ENCODE data around the gene CDKN2B-AS1. TPM values are rescaled to one million over a fixed set of nuclear protein-coding genes. Genes with fewer than 3 reads are reported as not detected.

CDKN2B-AS1 gene
- total RNA-seq, 1 donor from 2014 or later = 0.52 TPM

DNA sequence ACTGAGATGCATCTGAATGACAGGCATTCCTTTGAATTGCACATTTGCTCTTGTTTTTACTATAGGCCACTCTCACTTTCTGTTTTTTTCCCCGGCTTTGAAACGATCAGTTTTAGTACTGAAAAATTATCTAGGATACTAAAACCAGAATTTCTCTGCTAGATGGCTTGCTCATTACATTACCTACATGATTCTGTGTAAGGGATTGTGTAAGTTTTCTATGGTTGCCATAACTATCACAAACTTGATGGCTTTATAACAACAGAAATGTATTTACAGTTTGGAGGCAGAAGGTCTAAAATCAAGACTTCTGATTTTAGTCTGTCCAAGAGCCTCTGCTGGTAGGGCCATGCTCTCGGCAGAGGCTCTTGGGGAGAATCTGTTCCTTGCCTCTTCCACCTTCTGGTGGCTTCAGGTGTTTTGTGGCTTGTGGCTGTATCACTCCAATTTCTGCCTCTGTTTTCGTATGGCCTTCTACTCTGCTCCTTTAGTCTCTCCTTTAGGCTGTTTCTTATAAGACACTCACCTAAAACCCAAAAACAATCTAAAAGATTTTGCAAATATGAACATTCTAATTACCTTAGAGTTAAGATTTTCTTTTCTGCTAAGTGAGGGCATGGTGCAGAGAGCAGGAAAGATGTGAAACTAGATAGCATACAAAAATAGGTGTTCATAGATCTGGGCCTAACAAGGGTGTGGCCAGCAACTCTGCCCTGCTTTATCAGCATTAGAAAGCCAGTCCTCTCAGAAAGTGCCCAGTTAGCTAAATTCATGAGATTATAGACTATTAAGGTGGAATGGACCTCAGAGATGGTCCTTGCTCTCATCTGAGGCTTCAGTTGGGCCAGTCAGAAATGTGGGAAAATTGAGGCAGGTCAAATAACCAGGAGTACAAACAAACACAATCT lies 107.8 kb downstream of the CDKN2B-AS1 start:
- H3K9ac ChIP-seq (ENCODE audit: low read depth in 1 of 3, low read length in 3 of 3) = no peak overlapping the region
- H3K4me3 ChIP-seq (ENCODE audit: low read length in 3 of 3) = no peak overlapping the region
- peaks cover 5 to 18% (median 15%) of the 10 kb centered on the region in 3 donors for H3K4me1 ChIP-seq (ENCODE audit: control insufficient read depth in 3 of 3, insufficient read depth in 3 of 3, low read length in 3 of 3)
- peak overlapping the region; percentile 80 for H3K27ac ChIP-seq (ENCODE audit: low read depth, low read length)
- no peaks in the 10 kb centered on the region for H3K36me3 ChIP-seq (ENCODE audit: control insufficient read depth in 3 of 3, insufficient read depth in 3 of 3, low read length in 3 of 3)
- H3K9me3 ChIP-seq (ENCODE audit: control insufficient read depth in 3 of 3, low read length in 3 of 3) = no peaks in the 10 kb centered on the region
- no peaks in the 10 kb centered on the region for H3K27me3 ChIP-seq (ENCODE audit: control insufficient read depth in 3 of 3, insufficient read depth in 3 of 3, low read length in 3 of 3)

GRCh38 chr9:22103685-22104575 lies 109.3 kb downstream of the CDKN2B-AS1 start:
- Histone ChIP-seq H3K36me3 (ENCODE audit: control insufficient read depth in 3 of 3, insufficient read depth in 3 of 3, low read length in 3 of 3) (no peaks in the 10 kb centered on the region), H3K4me1 (ENCODE audit: control insufficient read depth in 3 of 3, insufficient read depth in 3 of 3, low read length in 3 of 3) (peaks cover 5 to 18% (median 10%) of the 10 kb centered on the region in 3 donors), H3K9me3 (ENCODE audit: control insufficient read depth in 3 of 3, low read length in 3 of 3) (no peaks in the 10 kb centered on the region), H3K27ac (ENCODE audit: low read depth, low read length) (peak overlapping the region; percentile 80), H3K9ac (ENCODE audit: low read depth in 1 of 3, low read length in 3 of 3) (no peak overlapping the region), H3K4me3 (ENCODE audit: low read length in 3 of 3) (no peak overlapping the region), H3K27me3 (ENCODE audit: control insufficient read depth in 3 of 3, insufficient read depth in 3 of 3, low read length in 3 of 3) (no peaks in the 10 kb centered on the region)

DNA sequence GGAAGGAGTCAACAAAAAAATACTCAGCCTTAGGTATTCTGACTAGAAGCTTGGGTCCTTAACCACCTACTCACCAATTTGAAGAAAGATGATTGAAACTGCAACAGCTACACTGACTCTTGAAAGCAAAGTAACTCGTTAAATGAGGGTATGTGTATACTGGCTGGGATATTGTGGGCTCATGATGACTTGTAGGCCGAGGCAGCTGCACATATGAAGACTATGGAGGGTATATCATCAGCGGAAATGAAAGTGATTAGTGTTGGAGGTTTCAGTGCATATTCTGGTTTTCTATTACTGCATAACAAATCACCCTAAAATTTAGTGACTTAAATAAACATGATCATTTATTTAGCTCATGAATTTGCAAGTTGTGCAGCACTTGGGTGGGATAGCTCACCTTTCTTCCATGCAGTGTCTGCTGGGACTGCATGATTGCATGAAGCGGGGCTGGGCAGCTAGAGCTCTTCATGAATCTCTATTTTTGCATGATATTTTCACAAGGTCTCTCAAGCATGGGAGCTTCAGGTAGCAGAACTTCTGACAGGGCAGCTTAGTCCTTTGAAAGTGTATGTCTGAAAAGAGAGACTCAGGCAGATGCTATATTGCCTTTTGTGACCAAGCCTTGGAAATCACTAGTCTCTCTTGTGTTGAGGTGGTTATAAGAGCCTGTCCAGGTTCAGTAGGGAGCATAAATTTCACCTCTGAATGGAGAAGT lies 110.6 kb downstream of the CDKN2B-AS1 start:
- H3K9me3 ChIP-seq (ENCODE audit: control insufficient read depth in 3 of 3, low read length in 3 of 3) = no peaks in the 10 kb centered on the region
- H3K4me3 ChIP-seq (ENCODE audit: low read length in 3 of 3) = no peak overlapping the region
- no peaks in the 10 kb centered on the region for H3K27me3 ChIP-seq (ENCODE audit: control insufficient read depth in 3 of 3, insufficient read depth in 3 of 3, low read length in 3 of 3)
- peaks cover 5 to 18% (median 9%) of the 10 kb centered on the region in 3 donors for H3K4me1 ChIP-seq (ENCODE audit: control insufficient read depth in 3 of 3, insufficient read depth in 3 of 3, low read length in 3 of 3)
- no peak overlapping the region for H3K27ac ChIP-seq (ENCODE audit: low read depth, low read length)
- H3K36me3 ChIP-seq (ENCODE audit: control insufficient read depth in 3 of 3, insufficient read depth in 3 of 3, low read length in 3 of 3) = no peaks in the 10 kb centered on the region
- H3K9ac ChIP-seq (ENCODE audit: low read depth in 1 of 3, low read length in 3 of 3) = no peak overlapping the region

GRCh38 chr9:22107202-22108045 lies 112.8 kb downstream of the CDKN2B-AS1 start:
- Histone ChIP-seq H3K4me1 (ENCODE audit: control insufficient read depth in 3 of 3, insufficient read depth in 3 of 3, low read length in 3 of 3) (peaks cover 5 to 16% (median 8%) of the 10 kb centered on the region in 3 donors), H3K27me3 (ENCODE audit: control insufficient read depth in 3 of 3, insufficient read depth in 3 of 3, low read length in 3 of 3) (no peaks in the 10 kb centered on the region), H3K9ac (ENCODE audit: low read depth in 1 of 3, low read length in 3 of 3) (no peak overlapping the region), H3K27ac (ENCODE audit: low read depth, low read length) (no peak overlapping the region), H3K9me3 (ENCODE audit: control insufficient read depth in 3 of 3, low read length in 3 of 3) (no peaks in the 10 kb centered on the region), H3K4me3 (ENCODE audit: low read length in 3 of 3) (no peak overlapping the region), H3K36me3 (ENCODE audit: control insufficient read depth in 3 of 3, insufficient read depth in 3 of 3, low read length in 3 of 3) (no peaks in the 10 kb centered on the region)

- Histone ChIP-seq H3K4me1 (ENCODE audit: control insufficient read depth in 3 of 3, insufficient read depth in 3 of 3, low read length in 3 of 3) (peaks cover 4 to 5% (median 5%) of the 10 kb centered on the region in 3 donors), H3K27ac (ENCODE audit: low read depth, low read length) (no peak overlapping the region), H3K27me3 (ENCODE audit: control insufficient read depth in 3 of 3, insufficient read depth in 3 of 3, low read length in 3 of 3) (no peaks in the 10 kb centered on the region), H3K36me3 (ENCODE audit: control insufficient read depth in 3 of 3, insufficient read depth in 3 of 3, low read length in 3 of 3) (no peaks in the 10 kb centered on the region), H3K9ac (ENCODE audit: low read depth in 1 of 3, low read length in 3 of 3) (no peak overlapping the region), H3K9me3 (ENCODE audit: control insufficient read depth in 3 of 3, low read length in 3 of 3) (no peaks in the 10 kb centered on the region), H3K4me3 (ENCODE audit: low read length in 3 of 3) (no peak overlapping the region)
Observed at GRCh38 chr9:22108581-22109370, 114.2 kb downstream of the CDKN2B-AS1 start.

- H3K27me3 ChIP-seq (ENCODE audit: control insufficient read depth in 3 of 3, insufficient read depth in 3 of 3, low read length in 3 of 3) = no peaks in the 10 kb centered on the region
- H3K27ac ChIP-seq (ENCODE audit: low read depth, low read length) = no peak overlapping the region
- no peak overlapping the region for H3K4me3 ChIP-seq (ENCODE audit: low read length in 3 of 3)
- H3K4me1 ChIP-seq (ENCODE audit: control insufficient read depth in 3 of 3, insufficient read depth in 3 of 3, low read length in 3 of 3) = no peaks in the 10 kb centered on the region
- H3K36me3 ChIP-seq (ENCODE audit: control insufficient read depth in 3 of 3, insufficient read depth in 3 of 3, low read length in 3 of 3) = no peaks in the 10 kb centered on the region
- H3K9me3 ChIP-seq (ENCODE audit: control insufficient read depth in 3 of 3, low read length in 3 of 3) = no peaks in the 10 kb centered on the region
- H3K9ac ChIP-seq (ENCODE audit: low read depth in 1 of 3, low read length in 3 of 3) = no peak overlapping the region
Observed at GRCh38 chr9:22111176-22111953, 116.8 kb downstream of the CDKN2B-AS1 start.

DNA sequence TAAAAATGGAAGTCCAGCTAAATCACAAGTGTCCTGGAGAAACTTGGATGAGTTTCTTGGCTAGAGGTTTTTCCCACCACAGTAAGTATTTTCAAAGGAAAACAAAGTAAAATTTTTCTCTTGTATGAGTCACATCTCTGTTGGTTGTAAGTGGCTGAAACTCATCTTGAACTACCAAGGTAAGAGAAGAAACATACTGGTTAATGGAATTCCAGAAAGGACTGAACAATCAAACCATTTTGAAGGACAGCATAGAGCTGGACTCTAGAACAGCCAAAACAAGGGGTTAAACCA lies 117.3 kb downstream of the CDKN2B-AS1 start:
- Histone ChIP-seq H3K9ac (ENCODE audit: low read depth in 1 of 3, low read length in 3 of 3) (no peak overlapping the region), H3K4me1 (ENCODE audit: control insufficient read depth in 3 of 3, insufficient read depth in 3 of 3, low read length in 3 of 3) (no peaks in the 10 kb centered on the region), H3K27me3 (ENCODE audit: control insufficient read depth in 3 of 3, insufficient read depth in 3 of 3, low read length in 3 of 3) (no peaks in the 10 kb centered on the region), H3K36me3 (ENCODE audit: control insufficient read depth in 3 of 3, insufficient read depth in 3 of 3, low read length in 3 of 3) (no peaks in the 10 kb centered on the region), H3K9me3 (ENCODE audit: control insufficient read depth in 3 of 3, low read length in 3 of 3) (no peaks in the 10 kb centered on the region), H3K4me3 (ENCODE audit: low read length in 3 of 3) (no peak overlapping the region), H3K27ac (ENCODE audit: low read depth, low read length) (no peak overlapping the region)
